Measurements from ENCODE around the gene ARHGAP42.
"Not testable (repeated sequence)": the region's sequence is repeated elsewhere in the genome, so short reads cannot be mapped to it uniquely, and the experiment has no call there.

The ARHGAP42 gene

GRCh38 chr11:101009690-101010055 is 322.6 kb downstream of the ARHGAP42 start:
- DNase-seq (no peak), ATAC-seq (replicated peaks) (no peak)
- H3K4me3 Mint-ChIP-seq: no peak overlapping the region
- no peaks in the 10 kb centered on the region for H3K4me1 Mint-ChIP-seq (ENCODE audit: low read depth in 2 of 2)
- no peaks in the 10 kb centered on the region for H3K27me3 Mint-ChIP-seq
- no peak overlapping the region for H3K27ac Mint-ChIP-seq
- no peaks in the 10 kb centered on the region for H3K36me3 Mint-ChIP-seq (ENCODE audit: insufficient read depth)
- H3K9me3 Mint-ChIP-seq: peaks cover 9 to 26% of the 10 kb centered on the region in 2 donors

GRCh38 chr11:101010899-101011298 is 323.8 kb downstream of the ARHGAP42 start:
- no peaks in the 10 kb centered on the region for H3K27me3 Mint-ChIP-seq
- no peak for ATAC-seq (replicated peaks)
- H3K4me1 Mint-ChIP-seq (ENCODE audit: low read depth in 2 of 2): no peaks in the 10 kb centered on the region
- DNase-seq: no peak
- H3K36me3 Mint-ChIP-seq (ENCODE audit: insufficient read depth): no peaks in the 10 kb centered on the region
- no peak overlapping the region for H3K27ac Mint-ChIP-seq
- no peak overlapping the region for H3K4me3 Mint-ChIP-seq
- peaks cover 9 to 26% of the 10 kb centered on the region in 2 donors for H3K9me3 Mint-ChIP-seq

GRCh38 chr11:101011881-101012280 is 324.8 kb downstream of the ARHGAP42 start:
- Mint-ChIP-seq H3K27me3 (no peaks in the 10 kb centered on the region), H3K4me1 (ENCODE audit: low read depth in 2 of 2) (no peaks in the 10 kb centered on the region), H3K36me3 (ENCODE audit: insufficient read depth) (no peaks in the 10 kb centered on the region), H3K27ac (no peak overlapping the region), H3K9me3 (peaks cover 9 to 26% of the 10 kb centered on the region in 2 donors), H3K4me3 (no peak overlapping the region)
- ATAC-seq (replicated peaks) (no peak), DNase-seq (no peak)

- not testable (repeated sequence) for H3K27me3 Mint-ChIP-seq; ATAC-seq (replicated peaks); H3K27ac Mint-ChIP-seq; H3K4me3 Mint-ChIP-seq; H3K4me1 Mint-ChIP-seq (ENCODE audit: low read depth in 2 of 2); DNase-seq; H3K36me3 Mint-ChIP-seq (ENCODE audit: insufficient read depth)
- peaks cover 7 to 26% of the 10 kb centered on the region in 2 donors for H3K9me3 Mint-ChIP-seq
Observed at GRCh38 chr11:101013702-101014101, 326.6 kb downstream of the ARHGAP42 start.

GRCh38 chr11:101014600-101015285 is 327.7 kb downstream of the ARHGAP42 start:
- ATAC-seq (replicated peaks): no peak
- H3K27ac Mint-ChIP-seq: no peak overlapping the region
- DNase-seq: no peak
- H3K9me3 Mint-ChIP-seq: peaks cover 4 to 19% of the 10 kb centered on the region in 2 donors
- no peak overlapping the region for H3K4me3 Mint-ChIP-seq
- H3K36me3 Mint-ChIP-seq (ENCODE audit: insufficient read depth): no peaks in the 10 kb centered on the region
- no peaks in the 10 kb centered on the region for H3K4me1 Mint-ChIP-seq (ENCODE audit: low read depth in 2 of 2)
- no peaks in the 10 kb centered on the region for H3K27me3 Mint-ChIP-seq

GRCh38 chr11:101019870-101020269 is 332.8 kb downstream of the ARHGAP42 start:
- Mint-ChIP-seq H3K4me1 (ENCODE audit: low read depth in 2 of 2) (no peaks in the 10 kb centered on the region), H3K9me3 (no peaks in the 10 kb centered on the region), H3K27ac (no peak overlapping the region), H3K36me3 (ENCODE audit: insufficient read depth) (no peaks in the 10 kb centered on the region), H3K4me3 (no peak overlapping the region), H3K27me3 (no peaks in the 10 kb centered on the region)
- DNase-seq (no peak), ATAC-seq (replicated peaks) (no peak)

- Mint-ChIP-seq H3K27me3 (no peaks in the 10 kb centered on the region), H3K9me3 (no peaks in the 10 kb centered on the region), H3K4me3 (no peak overlapping the region), H3K36me3 (ENCODE audit: insufficient read depth) (no peaks in the 10 kb centered on the region), H3K27ac (no peak overlapping the region), H3K4me1 (ENCODE audit: low read depth in 2 of 2) (no peaks in the 10 kb centered on the region)
- DNase-seq (no peak), ATAC-seq (replicated peaks) (no peak)
Observed at GRCh38 chr11:101022256-101022655, 335.2 kb downstream of the ARHGAP42 start.

GRCh38 chr11:101028644-101029043 is 341.6 kb downstream of the ARHGAP42 start:
- H3K27me3 Mint-ChIP-seq: no peaks in the 10 kb centered on the region
- H3K27ac Mint-ChIP-seq: no peak overlapping the region
- no peak for ATAC-seq (replicated peaks)
- peaks cover 4 to 15% of the 10 kb centered on the region in 2 donors for H3K9me3 Mint-ChIP-seq
- DNase-seq: no peak
- no peaks in the 10 kb centered on the region for H3K36me3 Mint-ChIP-seq (ENCODE audit: insufficient read depth)
- no peaks in the 10 kb centered on the region for H3K4me1 Mint-ChIP-seq (ENCODE audit: low read depth in 2 of 2)
- no peak overlapping the region for H3K4me3 Mint-ChIP-seq

- H3K9me3 Mint-ChIP-seq: peaks cover 4 to 15% of the 10 kb centered on the region in 2 donors
- no peaks in the 10 kb centered on the region for H3K4me1 Mint-ChIP-seq (ENCODE audit: low read depth in 2 of 2)
- no peak overlapping the region for H3K27ac Mint-ChIP-seq
- no peak for ATAC-seq (replicated peaks)
- no peak for DNase-seq
- H3K36me3 Mint-ChIP-seq (ENCODE audit: insufficient read depth): no peaks in the 10 kb centered on the region
- H3K27me3 Mint-ChIP-seq: no peaks in the 10 kb centered on the region
- H3K4me3 Mint-ChIP-seq: no peak overlapping the region
Observed at GRCh38 chr11:101030015-101030414, 342.9 kb downstream of the ARHGAP42 start.

- Mint-ChIP-seq H3K4me1 (ENCODE audit: low read depth in 2 of 2) (no peaks in the 10 kb centered on the region), H3K27me3 (no peaks in the 10 kb centered on the region), H3K9me3 (peaks cover 4 to 15% of the 10 kb centered on the region in 2 donors), H3K4me3 (no peak overlapping the region), H3K36me3 (ENCODE audit: insufficient read depth) (no peaks in the 10 kb centered on the region), H3K27ac (no peak overlapping the region)
- ATAC-seq (replicated peaks) (no peak), DNase-seq (no peak)
Observed at GRCh38 chr11:101030692-101031091, 343.6 kb downstream of the ARHGAP42 start.

GRCh38 chr11:101031713-101032112 is 344.6 kb downstream of the ARHGAP42 start:
- no peaks in the 10 kb centered on the region for H3K36me3 Mint-ChIP-seq (ENCODE audit: insufficient read depth)
- no peak for ATAC-seq (replicated peaks)
- no peak overlapping the region for H3K27ac Mint-ChIP-seq
- peaks cover 4 to 15% of the 10 kb centered on the region in 2 donors for H3K9me3 Mint-ChIP-seq
- H3K4me3 Mint-ChIP-seq: no peak overlapping the region
- no peaks in the 10 kb centered on the region for H3K4me1 Mint-ChIP-seq (ENCODE audit: low read depth in 2 of 2)
- H3K27me3 Mint-ChIP-seq: no peaks in the 10 kb centered on the region
- no peak for DNase-seq

- Mint-ChIP-seq H3K9me3 (peaks cover 6 to 15% of the 10 kb centered on the region in 2 donors), H3K36me3 (ENCODE audit: insufficient read depth) (no peaks in the 10 kb centered on the region), H3K4me3 (no peak overlapping the region), H3K4me1 (ENCODE audit: low read depth in 2 of 2) (no peaks in the 10 kb centered on the region), H3K27me3 (no peaks in the 10 kb centered on the region), H3K27ac (no peak overlapping the region)
- no peak for ATAC-seq (replicated peaks)
- DNase-seq: no peak
Observed at GRCh38 chr11:101032991-101033390, 345.9 kb downstream of the ARHGAP42 start.

GRCh38 chr11:101034076-101034475 is 347.0 kb downstream of the ARHGAP42 start:
- no peak for DNase-seq
- no peaks in the 10 kb centered on the region for H3K4me1 Mint-ChIP-seq (ENCODE audit: low read depth in 2 of 2)
- ATAC-seq (replicated peaks): no peak
- no peaks in the 10 kb centered on the region for H3K27me3 Mint-ChIP-seq
- peaks cover 6 to 15% of the 10 kb centered on the region in 2 donors for H3K9me3 Mint-ChIP-seq
- H3K27ac Mint-ChIP-seq: no peak overlapping the region
- H3K4me3 Mint-ChIP-seq: no peak overlapping the region
- no peaks in the 10 kb centered on the region for H3K36me3 Mint-ChIP-seq (ENCODE audit: insufficient read depth)

- no peak overlapping the region for H3K4me3 Mint-ChIP-seq
- no peaks in the 10 kb centered on the region for H3K27me3 Mint-ChIP-seq
- no peak for ATAC-seq (replicated peaks)
- H3K36me3 Mint-ChIP-seq (ENCODE audit: insufficient read depth): no peaks in the 10 kb centered on the region
- no peak overlapping the region for H3K27ac Mint-ChIP-seq
- DNase-seq: no peak
- peaks cover 9 to 10% of the 10 kb centered on the region in 2 donors for H3K9me3 Mint-ChIP-seq
- no peaks in the 10 kb centered on the region for H3K4me1 Mint-ChIP-seq (ENCODE audit: low read depth in 2 of 2)
Observed at GRCh38 chr11:101035872-101036271, 348.8 kb downstream of the ARHGAP42 start.
